Gastrocnemius medialis (tissue), 4 donors: Measurements from ENCODE around the gene PLPP2.

Experiments used
- POLR2A ChIP-seq, 2 donors: fragments of 450-650 bp; IDR thresholded peaks; one replicate each; pipeline ENCODE4 v1.6.1; 2017; ENCODE audit warnings: antibody characterized with exemption in 2 of 2, mild to moderate bottlenecking in 2 of 2, moderate library complexity in 2 of 2
- TF ChIP-seq, protein P1 (sequence below), 5 experiments: fragments of 450-650 bp in 3 of 5; fragments of 200-600 bp in 2 of 5; sonication (generic) in 2 of 5; IDR thresholded peaks in 4 of 5; conservative IDR thresholded peaks in 1 of 5; 1 replicate in 4 of 5; 2 replicates in 1 of 5; pipeline ENCODE4 v1.5.1; 2016 to 2019; ENCODE audit warnings: antibody characterized with exemption in 5 of 5, mild to moderate bottlenecking in 3 of 5, moderate library complexity in 3 of 5

DNA sequence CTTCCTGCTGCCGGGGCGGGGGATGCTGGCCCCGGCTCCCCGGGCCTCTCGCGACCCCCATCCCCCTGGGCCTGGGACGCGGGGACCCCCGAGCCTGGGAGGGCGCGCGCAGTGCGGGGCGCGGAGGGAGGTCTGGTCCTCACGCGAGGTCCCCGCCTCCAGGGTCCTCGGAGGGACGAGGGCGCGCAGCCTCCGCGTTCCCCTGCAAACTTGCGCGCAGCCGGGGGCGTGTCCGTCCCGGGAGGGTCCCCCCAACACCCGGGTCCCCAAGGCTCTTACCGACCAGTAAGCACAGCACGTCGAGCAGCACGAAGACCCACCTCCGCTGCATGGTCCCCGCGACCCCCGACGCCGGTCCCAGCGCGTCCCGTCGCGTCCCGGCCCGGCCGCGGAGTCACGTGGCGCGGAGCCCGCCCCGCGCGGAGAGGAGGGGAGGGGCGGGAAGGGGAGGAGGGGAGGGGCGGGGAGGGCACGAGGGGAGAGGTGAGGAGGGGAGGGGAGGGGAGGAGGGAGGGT is at the start of gene PLPP2:
- TF ChIP-seq, protein P1, sequence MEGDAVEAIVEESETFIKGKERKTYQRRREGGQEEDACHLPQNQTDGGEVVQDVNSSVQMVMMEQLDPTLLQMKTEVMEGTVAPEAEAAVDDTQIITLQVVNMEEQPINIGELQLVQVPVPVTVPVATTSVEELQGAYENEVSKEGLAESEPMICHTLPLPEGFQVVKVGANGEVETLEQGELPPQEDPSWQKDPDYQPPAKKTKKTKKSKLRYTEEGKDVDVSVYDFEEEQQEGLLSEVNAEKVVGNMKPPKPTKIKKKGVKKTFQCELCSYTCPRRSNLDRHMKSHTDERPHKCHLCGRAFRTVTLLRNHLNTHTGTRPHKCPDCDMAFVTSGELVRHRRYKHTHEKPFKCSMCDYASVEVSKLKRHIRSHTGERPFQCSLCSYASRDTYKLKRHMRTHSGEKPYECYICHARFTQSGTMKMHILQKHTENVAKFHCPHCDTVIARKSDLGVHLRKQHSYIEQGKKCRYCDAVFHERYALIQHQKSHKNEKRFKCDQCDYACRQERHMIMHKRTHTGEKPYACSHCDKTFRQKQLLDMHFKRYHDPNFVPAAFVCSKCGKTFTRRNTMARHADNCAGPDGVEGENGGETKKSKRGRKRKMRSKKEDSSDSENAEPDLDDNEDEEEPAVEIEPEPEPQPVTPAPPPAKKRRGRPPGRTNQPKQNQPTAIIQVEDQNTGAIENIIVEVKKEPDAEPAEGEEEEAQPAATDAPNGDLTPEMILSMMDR (IDR thresholded peaks at IDR 0.05 in 4 of 5, conservative IDR thresholded peaks at IDR 0.05 in 1 of 5) = no peak
- no peak for TF ChIP-seq POLR2A (IDR thresholded peaks at IDR 0.05)
